GM12874 (cell line): ENCODE results near the gene WWOX.

Experiments used
- TF ChIP-seq, protein P1 (sequence below): IDR thresholded peaks from 2 replicates; pipeline ENCODE4 v1.5.1; 2011; ENCODE audit warnings: low read depth, mild to moderate bottlenecking, control low read depth, low read length, moderate library complexity; ENCODE audit not compliant: insufficient read depth

The WWOX gene

DNA sequence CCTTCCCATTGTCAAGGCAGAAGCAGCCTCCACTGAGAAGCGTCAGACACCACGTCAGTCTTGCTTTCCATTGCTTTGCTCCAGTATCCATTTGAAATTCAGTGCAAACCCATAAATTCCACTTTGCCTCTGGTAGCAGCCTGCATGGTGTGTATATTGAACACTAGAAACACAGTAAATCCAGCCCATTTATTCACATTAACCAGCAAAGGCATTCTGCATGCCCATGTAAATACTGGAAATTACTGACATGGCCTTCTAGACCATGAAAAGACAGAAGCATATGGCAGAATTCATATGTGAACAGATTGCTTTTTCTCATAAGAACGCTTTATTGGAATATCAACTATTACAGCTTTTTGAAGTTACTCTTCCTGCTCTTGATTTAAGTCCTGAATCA lies 595.0 kb downstream of the WWOX start:
- TF ChIP-seq, protein P1, sequence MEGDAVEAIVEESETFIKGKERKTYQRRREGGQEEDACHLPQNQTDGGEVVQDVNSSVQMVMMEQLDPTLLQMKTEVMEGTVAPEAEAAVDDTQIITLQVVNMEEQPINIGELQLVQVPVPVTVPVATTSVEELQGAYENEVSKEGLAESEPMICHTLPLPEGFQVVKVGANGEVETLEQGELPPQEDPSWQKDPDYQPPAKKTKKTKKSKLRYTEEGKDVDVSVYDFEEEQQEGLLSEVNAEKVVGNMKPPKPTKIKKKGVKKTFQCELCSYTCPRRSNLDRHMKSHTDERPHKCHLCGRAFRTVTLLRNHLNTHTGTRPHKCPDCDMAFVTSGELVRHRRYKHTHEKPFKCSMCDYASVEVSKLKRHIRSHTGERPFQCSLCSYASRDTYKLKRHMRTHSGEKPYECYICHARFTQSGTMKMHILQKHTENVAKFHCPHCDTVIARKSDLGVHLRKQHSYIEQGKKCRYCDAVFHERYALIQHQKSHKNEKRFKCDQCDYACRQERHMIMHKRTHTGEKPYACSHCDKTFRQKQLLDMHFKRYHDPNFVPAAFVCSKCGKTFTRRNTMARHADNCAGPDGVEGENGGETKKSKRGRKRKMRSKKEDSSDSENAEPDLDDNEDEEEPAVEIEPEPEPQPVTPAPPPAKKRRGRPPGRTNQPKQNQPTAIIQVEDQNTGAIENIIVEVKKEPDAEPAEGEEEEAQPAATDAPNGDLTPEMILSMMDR = no peak

DNA sequence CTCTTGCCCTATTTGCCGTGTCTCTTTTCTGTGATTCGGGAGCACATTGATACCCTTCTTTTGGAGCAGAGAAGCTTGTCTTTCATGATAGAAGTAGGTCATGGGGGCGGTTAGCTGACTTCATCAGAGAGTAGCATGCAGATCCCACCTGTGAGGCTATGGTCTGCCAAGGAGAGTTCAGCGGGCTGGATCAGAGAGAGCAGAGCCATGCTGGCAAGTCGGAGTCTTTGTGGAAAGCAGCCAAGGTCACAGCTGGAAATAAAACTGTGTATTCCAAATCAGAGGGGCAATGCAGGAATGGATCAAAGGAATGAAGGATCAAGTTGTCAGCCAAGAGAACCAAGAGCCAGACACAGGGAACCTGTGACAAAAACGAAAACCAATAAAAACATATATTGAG lies 595.9 kb downstream of the WWOX start:
- TF ChIP-seq, protein P1 = no peak

DNA sequence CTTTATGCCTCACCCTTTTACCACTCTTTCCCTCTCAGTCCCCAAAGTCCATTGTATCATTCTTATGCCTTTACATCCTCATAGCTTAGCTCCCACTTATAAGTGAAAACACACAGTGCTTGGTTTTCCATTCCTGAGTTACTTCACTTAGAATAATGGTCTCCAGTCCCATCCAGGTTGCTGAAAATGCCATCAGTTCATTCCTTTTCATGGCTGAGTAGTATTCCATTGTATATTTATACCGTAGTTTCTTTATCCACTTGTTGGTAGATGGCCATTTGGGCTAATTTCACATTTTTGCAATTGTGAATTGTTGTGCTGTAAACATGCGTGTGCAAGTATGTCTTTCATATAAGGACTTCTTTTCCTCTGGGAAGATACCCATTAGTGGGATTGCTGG lies 597.3 kb downstream of the WWOX start:
- TF ChIP-seq, protein P1 = no peak

DNA sequence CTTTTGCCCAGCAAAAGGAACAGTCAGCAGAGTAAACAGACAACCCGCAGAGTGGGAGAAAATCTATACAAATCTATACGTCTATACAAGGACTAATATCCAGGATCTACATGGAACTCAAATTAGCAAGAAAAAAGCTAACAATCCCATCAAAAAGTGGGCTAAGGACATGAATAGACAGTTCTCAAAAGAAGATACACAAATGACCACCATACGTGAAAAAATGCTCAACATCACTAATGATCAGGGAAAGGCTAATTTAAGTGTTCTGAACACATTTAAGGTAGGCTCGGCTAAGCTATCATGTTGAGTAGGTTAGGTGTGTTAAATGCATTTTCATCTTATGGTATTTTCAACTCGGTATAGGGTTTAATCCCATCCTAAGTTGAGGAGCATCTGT lies 598.0 kb downstream of the WWOX start:
- TF ChIP-seq, protein P1 = no peak

DNA sequence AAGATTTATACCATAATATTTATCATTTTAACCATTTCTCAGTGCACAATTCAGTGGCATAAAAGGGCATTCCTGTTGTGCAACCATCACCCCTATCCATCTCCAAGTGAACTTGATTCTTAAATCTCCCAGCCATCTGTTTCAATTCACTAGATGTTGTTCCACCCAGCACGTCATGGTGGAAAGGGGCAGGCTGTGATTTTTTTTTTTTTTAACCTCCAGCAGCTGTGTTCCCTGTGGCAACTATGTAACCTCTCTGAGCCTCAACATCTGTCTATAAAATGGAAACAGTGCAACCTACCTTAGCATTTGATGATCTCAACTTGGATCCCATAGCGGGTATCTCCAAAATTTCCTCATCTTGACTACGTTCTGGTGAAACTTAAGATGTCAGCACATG lies 604.5 kb downstream of the WWOX start:
- TF ChIP-seq, protein P1 = no peak

DNA sequence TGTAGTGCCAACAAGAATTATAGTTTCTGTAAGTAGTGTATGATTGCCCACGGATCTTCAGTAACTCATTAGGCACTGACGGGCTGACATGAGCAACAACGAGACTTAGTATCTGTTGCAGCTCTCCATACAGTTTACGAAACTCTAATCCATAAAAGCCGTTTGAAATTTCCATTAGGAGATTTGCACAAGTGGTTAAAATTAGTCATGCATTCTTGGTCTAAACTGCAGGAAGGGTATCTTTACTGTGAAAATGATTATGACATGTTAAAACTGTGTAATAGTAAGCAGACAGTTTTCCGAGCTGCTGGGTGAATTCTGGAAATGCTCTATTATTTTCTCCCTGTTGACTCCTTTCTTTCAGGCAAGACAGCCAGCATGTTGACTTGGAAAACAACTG lies 605.0 kb downstream of the WWOX start:
- TF ChIP-seq, protein P1 = no peak

DNA sequence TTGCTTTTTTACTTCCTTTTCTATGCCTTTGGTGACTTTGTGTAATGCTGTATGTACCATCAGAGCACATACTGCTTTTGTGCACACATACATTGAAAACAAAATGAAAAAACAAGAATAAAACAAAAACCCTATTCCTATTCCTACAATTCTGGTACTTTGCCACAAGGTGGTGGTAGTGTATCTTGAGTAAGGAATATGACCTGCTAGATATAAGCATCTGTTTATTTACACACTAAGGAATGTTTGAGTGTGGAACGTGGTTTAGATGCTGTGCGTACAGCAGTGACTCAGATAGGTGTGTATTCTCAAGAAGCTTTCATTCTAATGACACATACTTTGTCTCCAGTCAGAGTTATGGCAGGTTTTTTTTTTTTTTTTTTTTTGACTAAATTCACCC lies 606.2 kb downstream of the WWOX start:
- TF ChIP-seq, protein P1 = no peak

DNA sequence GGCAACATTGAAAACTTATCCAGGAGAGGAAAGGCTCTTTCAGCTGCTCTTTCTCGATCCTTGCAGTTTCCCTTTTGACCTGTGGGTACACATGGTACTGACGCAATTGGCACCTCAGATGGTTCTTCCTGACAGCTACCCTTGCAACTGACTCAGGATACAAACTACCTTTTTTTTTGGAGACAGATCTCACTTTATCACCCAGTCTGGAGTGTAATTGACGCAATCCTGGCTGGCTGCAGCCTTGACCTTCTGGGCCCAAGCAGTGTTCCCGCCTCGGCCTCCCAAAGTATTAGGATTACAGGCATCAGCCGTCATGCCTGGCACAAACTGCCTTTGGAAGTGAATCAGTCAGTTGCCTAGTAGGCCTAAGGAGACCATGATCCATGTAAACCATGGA lies 607.2 kb downstream of the WWOX start:
- TF ChIP-seq, protein P1 = no peak
